ENCODE measurements around the gene FAM81A. TPM values are rescaled to one million over a fixed set of nuclear protein-coding genes. Genes with fewer than 3 reads are reported as not detected.

FAM81A gene
- total RNA-seq, 1 donor from 2014 or later, result 3.0 TPM

DNA sequence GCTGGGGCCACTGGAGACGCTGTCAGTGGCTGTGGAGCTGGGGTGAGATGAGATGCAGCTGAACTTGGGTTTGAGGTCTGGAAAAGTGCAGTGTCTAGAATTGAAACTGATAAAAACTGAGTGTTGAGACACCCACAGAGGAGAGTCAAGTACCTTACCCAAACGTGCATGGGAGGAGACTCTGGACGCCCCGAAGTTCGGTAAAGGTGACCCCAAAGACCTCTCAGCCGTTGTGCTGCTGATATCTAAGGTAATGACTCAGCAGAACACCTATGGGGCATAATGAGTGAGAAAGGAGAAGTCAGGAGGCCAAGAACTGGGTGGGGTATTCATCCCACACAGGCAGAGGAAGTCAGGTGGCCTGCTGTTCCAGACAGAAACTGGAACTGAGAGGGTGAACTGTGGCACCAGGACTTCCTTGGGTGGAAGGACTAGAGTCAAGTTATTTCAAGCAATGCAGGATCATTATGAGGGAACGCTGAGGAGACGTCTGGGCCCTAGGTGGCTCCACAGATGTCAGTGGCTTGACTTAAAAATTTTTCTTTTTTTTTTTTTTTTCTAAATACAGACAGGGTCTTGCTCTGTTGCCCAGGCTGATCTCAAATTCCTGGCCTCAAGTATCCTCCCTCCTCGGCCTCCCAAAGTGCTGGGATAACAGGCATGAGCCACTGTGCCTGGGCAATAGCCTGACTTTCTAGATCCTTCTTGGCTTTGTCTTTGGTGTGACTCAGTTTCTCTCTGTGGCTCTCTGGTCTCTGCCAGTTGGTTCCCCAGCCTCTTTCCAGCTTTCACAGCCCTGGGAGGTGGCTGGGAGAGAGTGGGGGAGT, 105.9 kb downstream of the FAM81A start:
- no peak for DNase-seq

DNA sequence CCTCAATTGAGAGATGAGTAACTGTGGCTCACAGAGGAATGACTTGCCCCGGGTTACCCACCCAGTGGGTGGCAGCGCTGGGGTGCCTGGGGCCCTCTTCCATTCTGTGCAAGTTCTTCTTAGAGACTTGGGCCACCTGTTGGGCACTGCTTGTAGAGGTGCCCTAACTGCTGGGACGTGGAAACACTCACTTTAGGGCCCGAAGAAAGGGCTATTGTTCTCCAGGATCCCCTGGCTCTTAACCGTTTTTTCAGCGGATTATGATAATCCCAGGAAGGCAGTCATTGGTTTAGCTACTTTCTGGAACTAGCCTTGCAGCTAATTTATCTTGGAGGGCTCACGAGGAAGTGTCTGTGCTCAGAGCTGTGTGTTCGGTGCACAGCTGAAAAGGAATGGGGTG, 107.6 kb downstream of the FAM81A start:
- DNase-seq, result no peak

DNA sequence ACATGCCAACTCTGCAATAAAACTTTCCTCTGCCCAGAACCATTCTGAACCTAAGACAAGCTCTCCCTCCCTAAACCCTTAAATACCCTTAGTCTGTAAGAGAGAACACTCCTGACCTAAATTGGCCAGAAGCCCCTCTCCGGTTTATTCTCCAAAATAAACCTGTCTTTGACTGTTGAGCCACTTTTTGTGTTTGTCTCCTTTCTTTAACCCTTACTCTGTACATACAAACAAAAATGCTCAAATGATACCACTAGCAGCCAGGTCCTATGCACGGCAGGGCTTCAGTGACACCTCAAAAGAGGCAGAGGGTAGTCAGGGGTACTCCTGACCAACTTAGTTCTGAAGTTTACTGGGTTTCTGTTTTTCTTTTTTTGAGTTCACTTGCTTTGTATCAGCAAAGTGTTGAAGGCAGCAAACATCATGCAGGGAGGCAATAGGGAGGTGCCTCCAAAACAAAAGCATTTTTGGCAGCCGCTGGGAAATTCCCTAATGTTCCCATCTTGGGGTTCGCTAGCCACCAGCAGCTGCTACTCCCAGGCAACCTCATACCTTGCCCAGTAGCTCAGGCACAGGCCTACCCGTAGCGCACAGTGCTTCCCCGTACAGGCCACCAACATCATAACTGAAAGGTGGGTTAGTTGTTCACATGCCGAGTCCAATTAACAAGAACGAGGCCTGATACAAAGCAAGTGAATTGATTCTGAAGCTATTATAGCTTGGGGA, 110.7 kb downstream of the FAM81A start:
- no peak for DNase-seq

DNA sequence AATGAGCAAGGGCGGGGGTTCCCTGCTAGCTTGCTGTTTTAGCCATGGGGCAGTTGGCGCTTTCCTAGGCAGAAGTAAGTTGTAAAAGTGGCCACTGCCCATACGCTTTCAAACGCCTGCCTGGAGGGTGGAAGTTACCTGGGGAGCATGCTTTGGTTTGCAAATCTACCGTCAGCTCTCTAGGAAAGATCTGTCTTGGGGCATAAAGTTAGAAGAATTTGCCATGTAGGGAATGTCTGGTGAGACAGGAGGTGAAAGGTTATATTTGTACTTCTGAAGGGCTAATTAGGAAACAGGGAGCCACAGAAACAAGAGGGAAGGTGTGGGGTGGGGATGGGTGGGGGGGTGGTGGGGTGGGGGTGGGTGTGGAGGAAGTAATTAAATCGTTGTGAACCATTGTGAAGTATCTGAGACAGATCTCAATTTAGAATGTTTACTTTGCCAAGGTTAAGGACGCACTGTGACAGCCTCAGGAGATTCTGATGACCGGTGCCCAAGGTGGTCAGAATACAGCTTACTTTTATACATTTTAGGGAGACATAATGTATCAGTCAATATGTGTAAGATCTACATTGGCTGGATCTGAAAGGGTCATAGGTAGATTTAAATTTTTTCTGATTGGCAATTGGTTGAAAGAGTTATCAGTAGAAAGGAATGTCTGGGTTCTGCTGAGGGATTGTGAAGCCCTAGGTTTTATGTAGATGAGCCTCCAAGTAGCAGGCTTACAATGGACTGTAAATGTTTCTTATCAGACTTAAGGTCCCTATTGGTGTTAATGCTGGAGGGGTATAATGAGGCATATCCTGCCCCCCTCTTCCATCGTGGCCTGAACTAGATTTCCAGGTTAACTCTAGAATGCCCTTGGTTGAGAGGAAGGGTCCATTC, 111.6 kb downstream of the FAM81A start:
- no peak for DNase-seq

DNA sequence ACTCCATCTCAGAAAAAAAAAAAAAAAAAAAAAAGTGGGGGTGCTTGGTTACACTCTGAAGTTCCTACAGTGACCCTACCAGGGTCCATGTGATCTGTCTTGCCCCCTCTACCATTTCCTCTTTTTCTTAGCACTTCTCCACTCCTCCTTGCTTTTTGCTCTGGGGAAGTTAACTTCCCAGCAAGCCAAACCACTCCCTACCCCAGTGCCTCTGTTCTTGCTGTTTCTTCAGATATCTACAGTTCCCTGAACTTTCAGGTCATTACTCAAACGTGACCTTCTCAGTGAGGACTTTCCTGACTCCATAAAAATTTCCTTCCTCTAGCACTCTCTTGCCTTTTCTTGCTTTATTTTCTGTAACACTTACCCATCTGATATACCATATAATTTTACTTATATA, 112.5 kb downstream of the FAM81A start:
- DNase-seq, result no peak

DNA sequence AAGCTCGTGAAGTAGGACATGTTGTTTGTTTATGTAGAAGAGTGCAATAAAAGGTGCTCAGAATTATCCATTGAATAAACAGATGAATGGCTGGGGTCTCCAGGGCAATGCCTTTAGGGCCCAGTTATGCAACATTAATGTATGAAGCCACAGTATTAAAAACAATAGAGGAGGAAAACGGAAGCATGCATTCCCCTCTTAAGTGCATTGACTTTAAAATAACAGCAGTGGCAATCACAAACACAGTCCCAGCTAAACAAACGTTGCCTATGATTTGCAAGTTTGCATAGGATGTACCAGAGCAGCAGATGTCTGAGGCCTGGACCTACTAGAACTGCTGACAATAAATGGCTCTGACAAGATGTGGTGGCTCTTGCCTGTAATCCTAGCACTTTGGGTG, 113.0 kb downstream of the FAM81A start:
- no peak for DNase-seq

DNA sequence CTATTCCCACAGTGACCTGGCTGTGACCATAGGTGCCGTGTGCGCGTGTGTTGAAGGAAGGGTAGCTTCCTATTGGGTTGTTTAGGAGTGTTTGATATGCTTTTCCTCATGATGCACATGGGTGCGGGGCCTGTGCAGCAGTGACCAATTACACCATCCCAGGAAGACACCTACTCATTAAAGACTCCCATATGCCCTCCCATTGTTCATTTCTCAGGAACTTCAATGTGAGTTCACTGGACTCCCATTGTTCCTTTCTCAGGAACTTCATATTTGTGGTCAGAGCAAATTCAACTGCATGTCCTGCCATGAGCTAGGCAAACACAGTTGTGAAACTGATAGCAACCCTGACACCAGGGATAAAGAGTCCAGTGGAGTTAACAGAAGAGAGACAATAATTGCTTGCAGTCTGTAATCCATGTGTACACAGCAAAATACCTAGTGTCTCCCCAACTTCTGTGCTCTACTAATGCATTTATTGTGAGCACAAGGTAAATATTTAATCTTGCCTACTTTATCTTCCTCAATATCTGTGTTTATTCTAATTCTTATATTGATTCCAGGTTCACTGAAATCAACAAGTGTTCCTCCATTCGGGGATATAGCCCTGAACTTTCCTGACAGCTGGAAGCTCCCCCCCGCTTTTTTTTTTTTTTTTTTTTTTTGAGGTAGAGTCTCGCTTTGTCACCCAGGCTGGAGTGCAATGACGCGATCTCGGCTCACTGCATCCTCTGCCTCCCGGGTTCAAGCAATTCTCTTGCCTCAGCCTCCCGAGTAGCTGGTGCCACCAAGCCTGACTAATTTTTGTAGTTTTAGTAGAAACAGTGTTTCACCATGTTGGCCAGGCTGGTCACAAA, 116.1 kb downstream of the FAM81A start:
- DNase-seq, result no peak

DNA sequence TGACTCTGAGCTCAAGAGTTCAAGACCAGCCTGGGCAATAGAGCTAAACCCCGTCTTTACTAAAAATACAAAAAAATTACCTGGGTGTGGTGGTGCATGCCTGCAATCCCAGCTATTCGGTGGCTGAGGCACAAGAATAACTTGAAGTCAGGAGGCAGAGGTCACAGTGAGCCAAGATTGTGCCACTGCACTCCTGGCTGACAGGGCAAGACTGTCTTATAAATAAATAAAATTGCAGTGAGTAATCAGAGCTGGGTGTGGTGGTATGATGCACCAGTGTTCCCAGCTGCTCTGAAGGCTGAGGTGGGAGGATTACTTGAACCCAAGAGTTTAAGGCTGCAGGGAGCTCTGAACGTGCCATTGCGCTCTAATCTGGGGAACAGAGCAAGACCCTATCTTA, 117.7 kb downstream of the FAM81A start:
- no peak for DNase-seq

DNA sequence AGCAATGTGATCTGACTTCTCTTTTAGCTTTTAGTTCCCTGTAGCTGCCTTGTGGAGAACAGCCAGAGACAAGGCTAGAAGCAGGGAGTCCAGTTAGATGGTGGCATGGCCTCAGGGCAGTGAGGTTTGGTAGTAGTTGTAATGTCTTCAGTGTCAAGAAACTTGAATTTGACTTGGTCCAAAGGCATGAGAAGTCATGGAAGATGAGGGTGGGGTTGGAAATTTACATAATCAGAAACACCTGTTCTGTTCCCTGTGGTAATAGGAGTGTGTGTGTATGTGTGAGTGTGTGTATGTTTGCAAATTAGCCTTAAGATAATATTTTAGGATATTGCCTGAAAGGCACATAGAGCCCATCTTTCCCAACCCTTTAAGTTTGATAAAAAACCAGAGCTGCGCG, 118.4 kb downstream of the FAM81A start:
- no peak for DNase-seq

DNA sequence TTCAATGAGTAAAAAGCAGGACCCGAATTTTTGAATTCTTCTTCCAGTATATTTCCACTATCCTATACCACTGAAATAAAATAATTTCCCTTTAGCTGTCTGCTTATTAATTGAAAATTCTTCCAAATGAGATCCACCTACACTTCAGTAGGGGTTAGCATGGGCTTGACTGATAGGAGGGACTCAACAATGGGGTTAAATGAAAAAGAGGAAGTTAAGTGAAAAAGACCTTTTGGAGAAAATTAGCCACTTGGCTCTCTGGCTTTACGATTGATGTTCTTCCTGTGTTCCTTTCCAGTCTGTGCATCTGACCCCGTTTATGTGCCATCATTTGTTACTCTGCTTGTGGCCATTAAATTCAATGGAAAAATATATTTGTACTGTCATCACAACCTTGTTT, 119.6 kb downstream of the FAM81A start:
- no peak for DNase-seq

DNA sequence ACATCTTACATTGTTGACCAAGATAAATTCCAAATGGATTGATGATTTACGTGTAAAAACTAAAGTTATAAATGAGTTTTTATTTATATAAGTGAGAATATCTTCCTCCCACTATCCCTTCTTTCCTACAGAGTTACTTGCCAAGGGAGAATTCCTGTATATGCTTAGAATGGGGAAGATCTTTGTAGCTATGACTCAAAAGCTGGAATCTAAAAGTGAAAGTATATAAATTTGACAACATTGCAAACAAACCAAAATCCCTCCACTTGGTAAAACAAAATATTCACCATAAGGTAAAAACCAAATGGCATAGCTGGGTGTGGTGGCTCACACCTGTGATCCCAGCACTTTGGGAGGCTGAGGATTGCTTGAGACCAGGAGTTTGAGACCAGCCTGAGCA, 120.9 kb downstream of the FAM81A start:
- no peak for DNase-seq

DNA sequence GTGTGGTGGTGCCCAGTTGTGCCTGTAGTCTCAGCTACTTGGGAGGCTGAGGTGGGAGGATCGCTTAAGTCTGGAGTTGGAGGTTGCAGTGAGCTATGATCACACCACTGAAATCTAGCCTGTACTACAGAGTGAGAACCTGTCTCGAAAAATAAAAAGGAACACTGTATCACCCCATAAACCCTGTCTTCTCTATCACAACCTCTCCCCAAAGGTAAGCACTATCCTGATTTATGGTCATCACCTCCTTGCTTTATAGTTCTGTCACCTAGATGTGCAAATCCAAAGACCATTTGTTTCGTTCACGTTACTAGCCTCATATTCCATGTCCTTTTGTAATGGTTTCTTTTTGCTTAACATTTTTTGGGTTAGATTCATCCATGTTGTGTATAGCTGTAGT, 123.6 kb downstream of the FAM81A start:
- DNase-seq, result no peak

DNA sequence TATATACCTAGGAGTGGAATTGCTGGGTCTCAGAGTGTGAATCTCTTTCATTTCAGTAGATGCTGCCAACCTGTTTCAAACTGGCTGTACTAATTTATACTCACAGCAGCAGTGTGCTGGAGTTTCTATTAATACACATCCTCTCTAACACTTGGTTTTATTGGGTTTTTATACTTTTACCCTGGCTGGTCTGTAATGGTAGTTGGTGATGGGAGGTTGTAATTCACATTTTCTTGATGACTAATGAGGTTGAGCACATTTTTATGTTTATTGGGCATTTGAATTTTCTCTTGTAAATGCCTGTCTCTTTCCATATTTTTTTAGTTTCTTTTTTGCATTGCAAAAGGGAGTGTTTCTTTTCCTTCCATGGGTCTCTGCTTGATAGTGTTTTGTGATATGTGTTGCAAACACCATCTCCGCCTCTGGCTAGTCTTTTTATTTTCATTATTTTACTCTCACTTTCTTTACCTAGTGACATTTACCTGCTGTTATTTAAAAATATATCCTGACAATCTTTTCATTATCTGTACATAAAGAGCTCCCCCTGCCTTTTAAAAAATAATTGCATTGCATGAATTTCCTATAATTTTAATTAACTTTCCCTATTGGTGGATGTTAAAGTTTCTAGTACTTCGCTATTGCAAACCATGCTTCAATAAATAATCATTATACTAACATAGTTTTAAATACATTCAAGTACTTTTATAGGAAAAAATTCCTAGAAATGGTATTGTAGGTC, 124.6 kb downstream of the FAM81A start:
- DNase-seq, result no peak

DNA sequence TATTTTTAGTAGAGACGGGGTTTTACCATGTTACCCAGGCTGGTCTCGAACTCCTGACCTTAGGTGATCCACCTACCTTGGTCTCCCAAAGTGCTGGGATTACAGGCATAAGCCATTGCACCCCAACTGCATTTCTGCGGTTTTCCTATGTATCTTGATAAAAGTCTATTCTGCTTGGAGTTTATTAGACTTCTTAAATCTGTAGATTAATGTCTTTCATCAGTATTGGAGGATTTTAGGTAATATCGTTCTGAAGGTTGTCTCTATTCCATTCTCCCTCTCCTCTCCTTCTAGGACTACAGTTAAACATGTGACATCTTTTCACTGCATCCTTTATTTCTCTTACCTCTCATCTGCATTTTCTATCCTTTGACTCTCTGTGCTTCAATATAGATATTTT, 127.3 kb downstream of the FAM81A start:
- DNase-seq, result no peak

DNA sequence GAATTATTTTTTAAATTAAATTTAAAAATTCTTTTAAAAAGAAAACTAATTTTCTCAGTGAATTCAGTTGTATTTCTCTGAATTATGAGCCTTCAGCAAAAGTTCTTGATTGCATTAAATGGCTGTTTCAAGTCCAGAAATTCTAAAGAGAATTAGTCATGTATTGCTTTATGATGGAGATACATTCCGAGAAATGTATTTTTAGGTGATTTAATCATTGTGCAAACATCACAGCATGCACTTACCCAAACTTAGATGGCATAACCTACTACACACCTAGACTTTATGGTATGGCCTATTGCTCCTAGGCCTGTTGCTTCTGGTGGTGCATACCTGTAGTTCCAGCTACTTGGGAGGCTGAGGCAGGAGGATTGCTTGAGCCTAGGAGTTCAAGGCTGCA, 129.3 kb downstream of the FAM81A start:
- no peak for DNase-seq

DNA sequence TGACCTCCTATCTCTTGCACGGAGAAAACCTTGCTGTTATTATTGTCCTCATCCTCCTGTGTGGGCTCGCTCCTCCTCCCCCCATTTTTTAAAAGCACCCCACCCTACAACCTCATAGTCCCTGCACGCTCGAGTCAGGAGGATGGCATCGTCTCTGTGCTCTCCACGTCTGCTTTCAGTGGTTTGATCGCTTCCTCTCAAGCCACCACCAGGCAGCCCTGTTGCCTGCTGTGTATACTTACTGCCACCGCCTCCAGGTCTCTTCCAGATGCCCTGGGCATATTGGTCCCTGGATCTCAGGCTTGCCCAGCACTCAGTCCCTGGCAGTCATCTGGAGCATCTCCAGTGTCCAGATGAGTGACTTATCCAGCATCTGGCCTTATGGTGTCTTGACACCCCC, 131.5 kb downstream of the FAM81A start:
- no peak for DNase-seq

DNA sequence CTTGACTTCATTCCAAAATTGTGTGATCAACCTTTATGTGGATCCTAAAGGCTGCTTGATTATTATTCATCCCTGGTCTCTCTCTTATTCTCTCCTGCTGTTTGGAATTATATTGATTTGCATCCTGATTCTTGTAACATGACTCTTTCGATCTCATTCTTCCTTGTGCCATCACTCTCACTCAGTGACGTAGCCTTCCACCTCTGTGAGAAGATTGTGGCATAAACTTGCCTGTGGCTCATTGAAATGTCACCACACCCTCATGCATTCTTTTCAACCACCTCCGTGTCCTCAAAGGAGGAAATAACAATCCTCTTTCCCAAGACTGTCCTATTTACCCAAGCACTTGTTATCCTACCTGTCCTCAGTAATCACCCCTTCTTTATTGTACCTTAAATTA, 132.3 kb downstream of the FAM81A start:
- DNase-seq, result no peak

DNA sequence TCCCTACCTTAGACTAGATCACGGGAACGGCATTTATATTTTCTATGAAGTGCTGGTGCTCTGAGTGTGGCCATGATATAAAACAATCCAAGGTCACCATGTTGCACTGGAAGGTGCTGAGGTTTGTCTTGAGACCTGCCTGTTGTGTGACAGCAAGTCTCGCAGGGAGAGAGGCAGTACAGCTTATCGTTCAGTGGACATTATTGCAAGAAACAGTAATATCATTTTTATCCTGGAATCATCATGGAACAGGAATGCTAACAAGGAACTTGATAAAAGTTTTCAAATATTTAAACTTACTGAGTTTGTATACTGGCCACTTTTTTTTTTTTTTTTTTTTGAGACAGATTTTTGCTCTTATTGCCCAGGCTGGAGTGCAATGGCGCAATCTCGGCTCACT, 133.6 kb downstream of the FAM81A start:
- DNase-seq, result no peak
